Loucy (cell line): Measurements from ENCODE around the gene PDGFRB.

Experiments
- CTCF ChIP-seq: fragments of 200-600 bp; sonication (generic); conservative IDR thresholded peaks from 2 replicates; pipeline ENCODE4 v1.5.1; 2014; ENCODE audit warnings: mild to moderate bottlenecking, antibody characterized with exemption, low read length
- EZH2phosphoT487 ChIP-seq: fragments of 200-600 bp; IDR thresholded peaks from 2 replicates; pipeline ENCODE4 v1.6.1; 2018; ENCODE audit warnings: antibody characterized with exemption, mild to moderate bottlenecking, moderate library complexity, borderline replicate concordance

- no peak for TF ChIP-seq CTCF
- TF ChIP-seq EZH2phosphoT487, result no peak
Measured at GRCh38 chr5:150159031-150159430, 3.4 kb upstream of the PDGFRB start.
